Common myeloid progenitor, CD34-positive (primary cell): ENCODE data around the gene CLSTN2.
A peak's percentile ranks its signal among the peaks of the same experiment; 100 is the strongest.

ENCODE experiments used
- CTCF ChIA-PET: fragments of 350-600 bp; sonication (Branson Sonifier 250); formaldehyde crosslinking; loops from one replicate; lab custom pipeline; 2021; ENCODE audit warnings: antibody characterized with exemption; lab: Charles Lee
- POLR2A ChIA-PET: fragments of 350-600 bp; sonication (Branson Sonifier 250); formaldehyde crosslinking; loops from one replicate; lab custom pipeline; 2021; ENCODE audit warnings: antibody characterized with exemption; lab: Charles Lee
- DNase-seq, 3 donors: peaks; one replicate each; pipeline versions ENCODE4 v3.0.0 to v3.0.0-alpha.2; 2013
- H3K27ac ChIP-seq, 2 experiments: 1 replicate in 1 of 2; 2 replicates in 1 of 2; pipeline ENCODE4 v1.7.0; 2013; ENCODE audit warnings: inconsistent platforms in 2 of 2, low read length in 2 of 2, mild to moderate bottlenecking in 2 of 2, low read depth in 1 of 2, moderate library complexity in 1 of 2; ENCODE audit not compliant: severe bottlenecking in 2 of 2, insufficient read depth in 1 of 2, poor library complexity in 1 of 2
- H3K27me3 ChIP-seq, 5 experiments: replicated peaks in 2 of 5; 1 replicate in 3 of 5; 2 replicates in 2 of 5; pipeline versions ENCODE4 v1.6.1 to v1.7.0; 2013; ENCODE audit warnings: low read length in 4 of 5, mild to moderate bottlenecking in 2 of 5, moderate library complexity in 2 of 5, inconsistent platforms in 1 of 5; ENCODE audit not compliant: insufficient read depth in 5 of 5, control insufficient read depth in 4 of 5
- H3K36me3 ChIP-seq, 4 experiments: 1 replicate in 2 of 4; 2 replicates in 2 of 4; pipeline versions ENCODE4 v1.6.1 to v1.7.0; 2013; ENCODE audit warnings: low read length in 3 of 4, control low read depth in 1 of 4, mild to moderate bottlenecking in 1 of 4; ENCODE audit not compliant: control insufficient read depth in 4 of 4, insufficient read depth in 4 of 4
- H3K4me1 ChIP-seq, 4 experiments: 1 replicate in 3 of 4; 2 replicates in 1 of 4; pipeline versions ENCODE4 v1.6.1 to v1.7.1; 2013; ENCODE audit warnings: low read length in 3 of 4, mild to moderate bottlenecking in 3 of 4, control low read depth in 1 of 4, inconsistent platforms in 1 of 4, moderate library complexity in 1 of 4; ENCODE audit not compliant: control insufficient read depth in 4 of 4, insufficient read depth in 4 of 4; ENCODE audit errors: control extremely low read depth in 1 of 4
- H3K4me3 ChIP-seq, 7 experiments: 1 replicate in 4 of 7; 2 replicates in 3 of 7; pipeline versions ENCODE4 v1.5.1 to v1.7.0; 2013; ENCODE audit warnings: mild to moderate bottlenecking in 7 of 7, low read length in 6 of 7, moderate library complexity in 6 of 7, inconsistent platforms in 2 of 7, low read depth in 2 of 7, control low read depth in 1 of 7; ENCODE audit not compliant: insufficient read depth in 4 of 7, control insufficient read depth in 1 of 7; ENCODE audit errors: extremely low read depth in 1 of 7
- H3K9me3 ChIP-seq, 5 experiments: 1 replicate in 4 of 5; 2 replicates in 1 of 5; pipeline versions ENCODE4 v1.6.1 to v1.7.1; 2013; ENCODE audit warnings: low read length in 4 of 5, mild to moderate bottlenecking in 2 of 5, inconsistent platforms in 1 of 5, low read depth in 1 of 5, moderate library complexity in 1 of 5; ENCODE audit not compliant: control insufficient read depth in 4 of 5, insufficient read depth in 2 of 5; ENCODE audit errors: control extremely low read depth in 1 of 5
- WGBS: methylation state at CpG from one replicate; pipeline ENCODE4 v1.1.5; 2013; ENCODE audit not compliant: insufficient coverage; 5-methylcytosine and 5-hydroxymethylcytosine counted together

The CLSTN2 gene

DNA sequence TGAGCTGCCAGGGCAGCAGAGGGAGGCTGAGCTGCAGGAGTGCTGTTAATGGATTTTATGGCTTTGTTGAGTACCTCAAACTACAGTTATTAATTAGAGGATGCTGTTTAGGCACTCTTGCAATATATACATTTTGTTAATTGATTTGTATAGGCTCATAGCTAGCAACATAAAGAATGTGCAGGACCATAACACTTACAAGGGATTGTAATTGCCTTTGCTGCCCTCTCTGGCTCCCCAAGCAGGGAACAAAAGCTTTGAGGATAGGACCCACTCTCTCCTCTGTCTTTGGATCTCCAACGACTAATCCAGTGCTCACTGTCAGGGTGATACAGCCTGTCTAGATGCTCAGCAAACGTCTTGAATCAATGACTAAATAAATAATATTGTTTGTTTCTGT lies 1.2 kb upstream of the CLSTN2 start:
- no peak for DNase-seq
- ChIA-PET CTCF (interaction anchor here (1.6 kb wide), 1 partner anchor 357 kb away, joined by 4 read pairs; no protein-coding TSS in a partner anchor), POLR2A (no interaction called here)
- H3K36me3 ChIP-seq: no peaks in the 10 kb centered on the region
- no peak overlapping the region for H3K27ac ChIP-seq
- peaks cover 12 to 51% (median 24%) of the 10 kb centered on the region in 5 experiments for H3K27me3 ChIP-seq
- H3K9me3 ChIP-seq: peaks cover 0 to 3% (median 0%) of the 10 kb centered on the region in 5 experiments
- H3K4me1 ChIP-seq: peaks cover 0 to 22% (median 16%) of the 10 kb centered on the region in 4 experiments
- WGBS: no CpG with 5 or more reads among the region's 2 CpGs
- no peak overlapping the region for H3K4me3 ChIP-seq

DNA sequence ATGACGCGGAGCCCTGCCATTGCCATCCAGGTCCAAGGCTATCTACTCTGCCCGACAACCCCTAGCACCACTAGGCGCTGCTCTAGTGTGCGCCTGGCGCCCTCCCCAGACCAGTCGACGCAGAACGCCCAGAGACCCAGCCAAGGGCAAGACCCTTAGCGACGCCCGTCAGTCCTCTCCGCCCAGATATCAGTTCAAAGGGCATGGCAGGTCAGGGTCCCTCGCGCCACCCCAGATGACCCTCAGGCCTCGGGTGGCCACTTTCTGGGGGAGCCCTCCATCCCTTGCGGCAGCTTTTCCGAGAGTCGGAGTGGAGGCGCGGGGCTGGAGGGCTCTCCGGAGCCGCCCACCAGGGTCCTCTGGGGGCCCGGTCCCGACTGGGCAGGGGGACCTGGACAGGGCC lies 371 bp upstream of the CLSTN2 start:
- peaks cover 12 to 56% (median 24%) of the 10 kb centered on the region in 5 experiments for H3K27me3 ChIP-seq
- no peak overlapping the region for H3K27ac ChIP-seq
- 2% methylated on average over 24 of the region's 25 CpGs for WGBS
- CTCF ChIA-PET: interaction anchor here (1.6 to 1.9 kb wide), 2 partner anchors 358 to 506 kb away, joined by 4 read pairs; no protein-coding TSS in a partner anchor
- peaks cover 0 to 3% (median 0%) of the 10 kb centered on the region in 5 experiments for H3K9me3 ChIP-seq
- H3K4me1 ChIP-seq: peaks cover 0 to 22% (median 16%) of the 10 kb centered on the region in 4 experiments
- H3K4me3 ChIP-seq: peak overlapping the region in 5 of 7 experiments; percentile 9 to 77 (median 64)
- peak; percentile 64 to 78 (median 71) for DNase-seq
- H3K36me3 ChIP-seq: no peaks in the 10 kb centered on the region
- POLR2A ChIA-PET: no interaction called here

DNA sequence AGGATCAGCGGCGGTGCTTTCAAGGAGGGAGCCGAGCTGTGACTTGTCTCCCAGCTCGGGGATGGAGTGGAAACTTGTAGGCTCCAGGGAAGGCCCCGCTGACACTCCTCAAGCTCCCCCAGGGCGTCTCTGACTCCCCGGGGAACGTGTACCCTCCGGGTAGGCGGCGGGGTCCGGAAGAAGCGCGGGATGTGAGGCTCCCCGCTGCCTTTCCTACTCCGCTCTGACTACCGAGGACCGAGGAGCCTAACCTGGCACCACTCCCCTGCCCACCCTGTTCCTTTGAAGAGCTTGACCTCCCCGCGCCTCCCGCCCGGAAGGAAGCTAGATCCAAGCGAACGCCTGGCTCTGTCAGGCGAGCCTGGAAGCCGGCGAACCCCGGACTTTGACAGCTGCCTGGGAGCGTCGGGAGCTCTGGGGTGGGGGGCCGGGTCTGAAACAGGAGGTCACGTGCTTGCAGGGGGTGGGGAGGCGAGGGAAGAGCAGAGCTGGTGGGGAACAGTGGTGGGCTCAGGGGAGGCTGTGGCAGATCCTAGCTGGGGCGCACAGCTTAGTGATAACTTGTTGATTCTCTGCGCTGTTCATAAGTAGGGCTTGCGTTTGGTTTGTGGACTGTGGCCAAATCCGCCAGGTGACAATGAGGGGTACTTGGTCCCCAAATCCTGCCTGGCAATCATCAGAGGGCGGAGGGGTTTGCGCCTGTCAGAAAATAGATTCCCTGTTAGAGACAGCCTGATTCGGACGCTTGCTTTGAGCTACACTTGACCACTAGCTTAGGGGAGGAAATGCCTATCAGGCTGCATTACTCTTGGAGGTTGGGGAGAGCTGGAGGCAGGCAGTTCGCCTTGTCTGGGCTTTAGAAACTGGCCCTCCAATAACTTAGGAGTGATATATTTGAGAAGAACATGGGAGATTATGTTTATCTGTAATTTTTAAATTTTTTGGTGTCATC lies 1.2 kb downstream of the CLSTN2 start:
- Histone ChIP-seq H3K27ac (no peak overlapping the region), H3K4me3 (peak overlapping the region in 6 of 7 experiments; percentile 9 to 77 (median 51)), H3K36me3 (no peaks in the 10 kb centered on the region), H3K9me3 (peaks cover 0 to 3% (median 0%) of the 10 kb centered on the region in 5 experiments), H3K4me1 (peaks cover 0 to 22% (median 16%) of the 10 kb centered on the region in 4 experiments), H3K27me3 (peaks cover 12 to 61% (median 24%) of the 10 kb centered on the region in 5 experiments)
- ChIA-PET CTCF (interaction anchor here (0.7 to 1.9 kb wide), 8 partner anchors 9 to 800 kb away, joined by 3 to 6 read pairs (median 4); no protein-coding TSS in a partner anchor), POLR2A (interaction anchor here (0.5 kb wide), 1 partner anchor 370 kb away, joined by 5 read pairs; no protein-coding TSS in a partner anchor)
- 7% methylated on average over 35 of the region's 42 CpGs for WGBS
- DNase-seq: peak in 2 of 3 donors; percentile 13 to 27

DNA sequence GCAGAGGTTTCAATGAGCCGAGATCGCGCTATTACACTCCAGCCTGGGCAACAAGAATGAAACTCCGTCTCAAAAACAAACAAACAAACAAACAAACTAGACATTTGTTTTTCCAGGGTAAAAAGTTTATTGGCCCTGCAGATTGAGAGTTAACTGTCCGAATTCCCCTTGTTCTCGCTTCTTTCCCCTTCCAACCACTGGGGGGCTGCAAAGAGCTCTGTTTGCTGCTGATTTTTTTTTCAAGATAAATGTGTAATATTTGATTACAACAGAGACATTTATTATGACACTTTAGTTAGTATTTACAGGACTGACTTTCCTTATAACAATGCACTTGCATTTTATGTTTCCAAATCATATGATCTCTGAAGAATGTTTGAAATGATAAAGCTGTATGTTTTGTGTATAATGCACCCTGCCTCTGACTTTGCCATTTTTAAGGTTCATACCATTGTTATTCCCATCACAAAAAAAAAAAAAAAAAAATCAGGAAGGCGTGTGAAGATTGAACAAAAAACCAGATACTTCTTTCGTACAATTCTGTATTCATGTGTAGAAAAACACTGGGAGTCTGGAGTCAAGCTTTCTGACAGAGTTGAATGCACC lies 2.8 kb downstream of the CLSTN2 start:
- no peak overlapping the region for H3K27ac ChIP-seq
- no peaks in the 10 kb centered on the region for H3K36me3 ChIP-seq
- peaks cover 0 to 2% (median 0%) of the 10 kb centered on the region in 5 experiments for H3K9me3 ChIP-seq
- WGBS: 0% methylated on average over 4 of the region's 8 CpGs
- POLR2A ChIA-PET: interaction anchor here (0.6 kb wide), 1 partner anchor 212 kb away, joined by 4 read pairs; no protein-coding TSS in a partner anchor
- CTCF ChIA-PET: interaction anchor here (0.7 to 1.5 kb wide), 5 partner anchors 10 to 798 kb away, joined by 3 to 4 read pairs (median 3); no protein-coding TSS in a partner anchor
- peaks cover 15 to 61% (median 22%) of the 10 kb centered on the region in 5 experiments for H3K27me3 ChIP-seq
- H3K4me3 ChIP-seq: no peak overlapping the region
- peaks cover 0 to 22% (median 16%) of the 10 kb centered on the region in 4 experiments for H3K4me1 ChIP-seq
- DNase-seq: peak; percentile 55 to 80 (median 77)

DNA sequence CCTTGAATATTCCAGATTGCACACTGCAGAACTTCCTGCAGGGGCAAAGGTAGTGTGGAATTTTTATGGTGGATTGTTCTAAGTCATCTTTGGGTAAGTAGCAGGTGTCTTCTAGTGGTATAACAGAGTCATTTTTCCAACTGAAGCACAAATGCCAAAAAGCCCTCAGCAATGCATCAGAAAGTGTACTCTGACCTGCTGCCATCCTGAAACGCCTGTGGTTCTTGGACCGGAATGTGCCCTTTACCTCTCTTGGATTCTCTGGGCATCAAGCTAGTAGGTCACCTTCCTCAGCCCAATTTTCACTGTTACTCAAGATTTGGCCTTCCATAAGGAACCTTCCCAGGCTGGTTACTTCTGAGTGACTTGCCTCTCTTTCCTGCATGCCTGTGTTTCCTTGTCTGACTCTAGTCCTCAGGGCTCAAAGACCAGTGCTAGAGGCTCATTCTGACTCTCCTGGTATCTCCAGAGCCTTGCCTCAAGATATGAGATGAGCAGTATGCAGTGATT lies 4.8 kb downstream of the CLSTN2 start:
- Histone ChIP-seq H3K36me3 (no peaks in the 10 kb centered on the region), H3K9me3 (no peaks in the 10 kb centered on the region), H3K27me3 (peaks cover 7 to 50% (median 16%) of the 10 kb centered on the region in 5 experiments), H3K4me3 (no peak overlapping the region), H3K27ac (no peak overlapping the region), H3K4me1 (peaks cover 0 to 18% (median 13%) of the 10 kb centered on the region in 4 experiments)
- DNase-seq: no peak
- 93% methylated on average over 2 of the region's 2 CpGs for WGBS
- ChIA-PET POLR2A (no interaction called here), CTCF (interaction anchor here (0.7 to 1.5 kb wide), 2 partner anchors 11 to 986 kb away, joined by 3 to 7 read pairs; no protein-coding TSS in a partner anchor)

DNA sequence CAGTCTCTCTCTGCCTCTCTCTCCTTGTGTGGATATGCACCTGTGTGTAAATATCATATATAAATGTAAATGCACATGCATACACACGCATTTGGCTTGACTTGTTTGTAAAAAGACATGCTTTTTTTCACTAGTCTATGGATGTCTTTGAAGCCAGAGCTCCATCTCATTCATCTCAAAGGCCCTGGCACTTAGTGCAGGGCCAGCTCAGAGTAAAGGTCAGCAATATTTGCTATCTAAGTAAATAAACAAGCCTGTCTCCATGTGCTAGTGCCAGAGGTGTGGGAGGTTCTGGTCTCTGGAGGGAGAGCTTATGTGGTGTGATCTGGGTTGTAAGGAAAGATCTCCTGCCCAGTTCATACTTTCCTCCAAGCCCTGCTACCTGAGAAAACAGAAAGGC lies 5.6 kb downstream of the CLSTN2 start:
- CTCF ChIA-PET: interaction anchor here (0.6 to 1.5 kb wide), 2 partner anchors 10 to 751 kb away, joined by 3 to 7 read pairs; no protein-coding TSS in a partner anchor
- Histone ChIP-seq H3K36me3 (no peaks in the 10 kb centered on the region), H3K27me3 (peaks cover 7 to 42% (median 13%) of the 10 kb centered on the region in 5 experiments), H3K4me1 (peaks cover 0 to 9% (median 5%) of the 10 kb centered on the region in 4 experiments), H3K27ac (no peak overlapping the region), H3K9me3 (no peaks in the 10 kb centered on the region), H3K4me3 (no peak overlapping the region)
- WGBS: 83% methylated on average over 1 of the region's 1 CpG
- POLR2A ChIA-PET: no interaction called here
- DNase-seq: no peak
